Karpas-422 (cell line): ENCODE data around the gene AGAP1. TPM values are rescaled to one million over a fixed set of nuclear protein-coding genes. Genes with fewer than 3 reads are reported as not detected.

Experiments used
- DNase-seq: peaks from one replicate; pipeline ENCODE4 v3.0.0-alpha.2; 2015
- H2AFZ ChIP-seq: fragments of 200-600 bp; sonication (generic); 2 replicates; pipeline ENCODE4 v1.6.1; 2014; ENCODE audit warnings: antibody characterized with exemption, low read length, mixed read lengths
- H3K27ac ChIP-seq: fragments of 200-600 bp; sonication (generic); 2 replicates; pipeline ENCODE4 v1.5.1; 2014; ENCODE audit warnings: mild to moderate bottlenecking, low read length, moderate library complexity
- H3K27me3 ChIP-seq: fragments of 200-600 bp; sonication (generic); 2 replicates; pipeline ENCODE4 v1.6.1; 2014; ENCODE audit warnings: low read length, mixed read lengths
- H3K36me3 ChIP-seq: fragments of 200-600 bp; sonication (generic); 2 replicates; pipeline ENCODE4 v1.6.1; 2014; ENCODE audit warnings: low read length, mixed read lengths; ENCODE audit not compliant: insufficient read depth
- H3K4me1 ChIP-seq: fragments of 200-600 bp; sonication (generic); 2 replicates; pipeline ENCODE4 v1.6.1; 2014; ENCODE audit warnings: mild to moderate bottlenecking, low read length, mixed read lengths
- H3K4me2 ChIP-seq: fragments of 200-600 bp; sonication (generic); 2 replicates; pipeline ENCODE4 v1.6.1; 2014; ENCODE audit warnings: low read length, low read depth, mild to moderate bottlenecking; ENCODE audit not compliant: poor library complexity, severe bottlenecking
- H3K4me3 ChIP-seq: fragments of 200-600 bp; sonication (generic); 2 replicates; pipeline ENCODE4 v1.5.1; 2014; ENCODE audit warnings: mild to moderate bottlenecking, antibody characterized with exemption, low read length, mixed read lengths
- H3K79me2 ChIP-seq: fragments of 200-600 bp; sonication (generic); 2 replicates; pipeline ENCODE4 v1.6.1; 2014; ENCODE audit warnings: mild to moderate bottlenecking, low read length, mixed read lengths
- H3K9ac ChIP-seq: fragments of 200-600 bp; sonication (generic); 2 replicates; pipeline ENCODE4 v1.6.0; 2014; ENCODE audit warnings: low read length
- H3K9me2 ChIP-seq: fragments of 200-600 bp; sonication (generic), shearing (Covaris generic); replicated peaks from 2 replicates; pipeline ENCODE4 v1.6.0; 2014; ENCODE audit warnings: mild to moderate bottlenecking, low read length, moderate library complexity; ENCODE audit not compliant: insufficient read depth
- H3K9me3 ChIP-seq: fragments of 300-700, 200-600 bp; sonication (generic); 2 replicates; pipeline ENCODE4 v1.6.1; 2014; ENCODE audit warnings: low read length, mixed read lengths
- H4K20me1 ChIP-seq: fragments of 200-600 bp; sonication (generic); 2 replicates; pipeline ENCODE4 v1.6.1; 2014; ENCODE audit warnings: mild to moderate bottlenecking, antibody characterized with exemption, low read length, low read depth; ENCODE audit not compliant: insufficient read depth
- total RNA-seq: library from RNA; depleted of rRNA; stranded (reverse); fragments of >200 nt; shearing (Covaris generic); gene quantifications from 2 replicates; pipeline ENCODE4 v1.2.3, GENCODE V29; 2014; ENCODE audit warnings: low replicate concordance

AGAP1 gene
- total RNA-seq, 1 experiment from 2014 or later: not detected

DNA sequence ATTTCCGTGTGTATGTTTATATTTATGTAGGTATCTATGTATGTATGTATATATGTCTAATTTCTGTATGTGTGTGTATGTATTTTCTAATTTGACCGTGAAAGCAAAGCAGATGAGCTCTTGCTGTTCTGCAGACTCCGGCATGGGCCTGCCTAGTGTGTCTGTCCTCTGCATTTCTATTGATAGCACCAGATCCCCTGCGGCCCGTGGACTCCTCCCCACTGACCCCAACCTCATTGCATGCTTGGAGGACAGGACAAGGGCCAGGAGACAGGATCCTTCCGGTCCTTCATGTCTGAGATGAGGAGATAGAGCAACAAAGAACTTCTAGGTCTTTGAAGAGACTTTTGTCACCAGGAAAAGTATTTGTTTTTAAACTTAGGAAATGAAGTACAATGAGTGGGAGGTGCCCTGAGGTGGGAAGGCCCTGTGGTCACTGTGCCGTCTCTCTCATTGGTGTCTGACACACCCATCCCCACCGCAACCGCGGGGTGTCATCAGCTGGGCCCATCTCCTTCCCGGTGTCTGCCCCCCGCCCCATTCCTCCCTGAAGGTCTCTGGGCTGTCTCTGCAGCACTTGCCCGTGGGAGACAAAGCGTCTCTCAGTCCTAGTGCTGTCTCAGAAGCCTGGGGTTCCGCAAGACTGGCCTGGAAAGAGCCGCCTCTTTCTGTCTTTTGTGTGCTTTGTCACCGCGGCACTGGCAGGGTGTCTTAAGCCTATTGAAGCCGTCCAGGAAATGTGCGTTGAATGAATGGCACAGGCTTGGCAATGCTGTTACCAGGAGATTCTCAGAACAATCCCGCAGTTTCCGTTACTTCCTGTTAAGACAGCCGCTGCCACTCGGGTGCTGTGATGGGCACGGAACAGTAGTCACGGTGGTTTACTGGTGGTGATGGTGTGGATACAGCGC, 216.4 kb downstream of the AGAP1 start:
- no peak overlapping the region for H3K9ac ChIP-seq
- no peaks in the 10 kb centered on the region for H3K79me2 ChIP-seq
- no peaks in the 10 kb centered on the region for H3K9me3 ChIP-seq
- no peak overlapping the region for H3K4me2 ChIP-seq
- no peaks in the 10 kb centered on the region for H3K36me3 ChIP-seq
- H3K4me1 ChIP-seq: no peaks in the 10 kb centered on the region
- DNase-seq: no peak
- no peak overlapping the region for H3K4me3 ChIP-seq
- no peak overlapping the region for H3K27ac ChIP-seq
- no peaks in the 10 kb centered on the region for H3K9me2 ChIP-seq
- no peaks in the 10 kb centered on the region for H4K20me1 ChIP-seq
- H2AFZ ChIP-seq: no peak overlapping the region
- H3K27me3 ChIP-seq: no peaks in the 10 kb centered on the region

DNA sequence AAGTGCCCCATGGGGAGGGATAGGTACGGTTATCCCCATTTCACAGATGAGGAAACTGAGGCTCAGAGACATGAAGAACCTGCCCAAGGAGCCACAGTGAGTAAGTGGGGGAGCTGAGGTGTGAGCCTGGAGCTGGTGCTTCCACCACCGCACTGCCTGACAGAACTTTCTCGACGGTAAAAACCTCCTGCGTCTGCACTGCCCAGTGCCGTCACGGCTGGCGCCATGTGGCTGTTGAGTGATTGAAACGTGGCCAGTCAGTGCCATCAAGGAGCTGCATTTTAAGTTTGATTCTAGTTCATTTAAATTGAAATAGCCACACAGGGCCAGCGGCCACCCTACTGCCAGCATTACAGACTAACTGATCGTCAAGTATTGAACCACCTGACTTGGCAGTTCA, 217.1 kb downstream of the AGAP1 start:
- no peak overlapping the region for H3K4me2 ChIP-seq
- no peaks in the 10 kb centered on the region for H3K36me3 ChIP-seq
- H3K4me1 ChIP-seq: no peaks in the 10 kb centered on the region
- no peaks in the 10 kb centered on the region for H3K9me2 ChIP-seq
- no peak overlapping the region for H3K27ac ChIP-seq
- no peak overlapping the region for H3K4me3 ChIP-seq
- no peak overlapping the region for H2AFZ ChIP-seq
- H3K27me3 ChIP-seq: no peaks in the 10 kb centered on the region
- no peak for DNase-seq
- H3K9me3 ChIP-seq: no peaks in the 10 kb centered on the region
- no peaks in the 10 kb centered on the region for H4K20me1 ChIP-seq
- no peak overlapping the region for H3K9ac ChIP-seq
- no peaks in the 10 kb centered on the region for H3K79me2 ChIP-seq

- DNase-seq: no peak
- Histone ChIP-seq H3K79me2 (no peaks in the 10 kb centered on the region), H3K36me3 (no peaks in the 10 kb centered on the region), H3K4me2 (no peak overlapping the region), H3K9ac (no peak overlapping the region), H3K9me3 (no peaks in the 10 kb centered on the region), H3K9me2 (no peaks in the 10 kb centered on the region), H3K4me1 (no peaks in the 10 kb centered on the region), H3K27ac (no peak overlapping the region), H4K20me1 (no peaks in the 10 kb centered on the region), H2AFZ (no peak overlapping the region), H3K4me3 (no peak overlapping the region), H3K27me3 (no peaks in the 10 kb centered on the region)
Measured at GRCh38 chr2:235711527-235711926, 217.7 kb downstream of the AGAP1 start.

- Histone ChIP-seq H3K4me3 (no peak overlapping the region), H2AFZ (no peak overlapping the region), H4K20me1 (no peaks in the 10 kb centered on the region), H3K4me1 (no peaks in the 10 kb centered on the region), H3K9me2 (no peaks in the 10 kb centered on the region), H3K9me3 (no peaks in the 10 kb centered on the region), H3K9ac (no peak overlapping the region), H3K27ac (no peak overlapping the region), H3K36me3 (no peaks in the 10 kb centered on the region), H3K4me2 (no peak overlapping the region), H3K27me3 (no peaks in the 10 kb centered on the region), H3K79me2 (no peaks in the 10 kb centered on the region)
- no peak for DNase-seq
Measured at GRCh38 chr2:235712176-235712575, 218.3 kb downstream of the AGAP1 start.

- Histone ChIP-seq H3K79me2 (no peaks in the 10 kb centered on the region), H3K9ac (no peak overlapping the region), H3K27me3 (no peaks in the 10 kb centered on the region), H3K4me1 (no peaks in the 10 kb centered on the region), H3K9me3 (no peaks in the 10 kb centered on the region), H3K27ac (no peak overlapping the region), H3K36me3 (no peaks in the 10 kb centered on the region), H3K4me2 (no peak overlapping the region), H2AFZ (no peak overlapping the region), H3K4me3 (no peak overlapping the region), H3K9me2 (no peaks in the 10 kb centered on the region), H4K20me1 (no peaks in the 10 kb centered on the region)
- DNase-seq: no peak
Measured at GRCh38 chr2:235713189-235713588, 219.3 kb downstream of the AGAP1 start.

DNA sequence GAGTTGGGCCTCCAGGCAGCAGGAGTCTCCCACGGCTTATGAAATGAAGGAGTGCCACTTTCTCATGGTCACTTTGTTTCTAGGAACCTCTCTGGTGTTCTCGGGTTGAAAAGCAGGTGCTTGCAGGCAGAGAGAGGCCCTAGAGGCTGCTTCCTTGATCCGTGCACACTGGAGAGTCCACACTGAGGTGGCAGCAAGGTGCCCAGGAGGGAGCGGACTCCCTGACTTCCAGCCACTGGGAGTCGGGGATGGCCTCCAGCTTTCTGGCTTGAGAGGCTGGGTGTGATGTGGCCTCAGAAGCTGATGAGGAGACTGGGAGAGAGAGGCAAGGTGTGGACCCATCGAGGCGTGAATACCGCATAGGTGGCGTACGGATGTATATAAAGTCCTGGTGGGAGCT, 221.8 kb downstream of the AGAP1 start:
- H2AFZ ChIP-seq: no peak overlapping the region
- no peak for DNase-seq
- H3K4me2 ChIP-seq: no peak overlapping the region
- H4K20me1 ChIP-seq: no peaks in the 10 kb centered on the region
- no peaks in the 10 kb centered on the region for H3K4me1 ChIP-seq
- H3K27ac ChIP-seq: no peak overlapping the region
- no peaks in the 10 kb centered on the region for H3K79me2 ChIP-seq
- H3K9me2 ChIP-seq: no peaks in the 10 kb centered on the region
- no peaks in the 10 kb centered on the region for H3K36me3 ChIP-seq
- no peaks in the 10 kb centered on the region for H3K27me3 ChIP-seq
- no peaks in the 10 kb centered on the region for H3K9me3 ChIP-seq
- H3K9ac ChIP-seq: no peak overlapping the region
- H3K4me3 ChIP-seq: no peak overlapping the region

GRCh38 chr2:235716875-235717496, 223.1 kb downstream of the AGAP1 start:
- H3K27me3 ChIP-seq: no peaks in the 10 kb centered on the region

DNA sequence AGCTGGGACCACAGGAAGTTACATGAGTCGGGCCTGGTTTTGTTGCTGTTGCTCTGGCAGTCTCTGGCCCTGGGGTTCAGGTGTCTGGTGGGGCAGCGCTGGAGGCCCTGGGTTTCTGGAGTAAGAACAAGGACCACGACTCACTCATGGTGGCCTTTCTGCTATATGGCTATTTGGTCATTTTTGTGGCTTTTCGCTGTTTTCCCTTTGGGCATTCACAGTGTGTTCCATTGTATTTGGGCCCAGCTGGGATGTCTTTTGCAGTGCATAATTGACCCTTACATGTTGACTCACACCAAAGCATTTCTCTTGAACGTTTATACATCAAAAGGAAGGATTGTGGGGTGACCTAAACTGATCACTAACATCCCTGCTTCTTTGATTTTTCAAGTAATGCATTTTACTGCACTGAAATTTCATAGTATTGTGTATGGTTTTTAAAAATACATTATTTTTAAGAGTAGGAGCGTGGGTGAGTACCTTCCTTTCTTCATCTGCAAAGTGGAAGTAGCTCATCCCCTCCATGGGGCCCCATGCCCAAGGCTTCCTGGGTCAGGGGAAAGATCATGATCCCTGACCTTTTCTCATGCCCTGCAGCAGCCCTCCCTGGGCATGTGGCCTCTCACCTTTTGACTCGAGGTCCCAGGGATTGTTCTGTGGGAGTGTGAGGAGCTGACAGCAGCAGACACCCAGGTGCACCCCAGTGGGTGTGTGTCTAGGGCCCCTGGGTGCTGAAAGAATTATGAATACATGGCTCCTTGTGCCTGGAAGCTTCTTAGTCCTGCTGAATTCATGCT, 225.5 kb downstream of the AGAP1 start:
- no peaks in the 10 kb centered on the region for H3K4me1 ChIP-seq
- no peaks in the 10 kb centered on the region for H3K36me3 ChIP-seq
- H3K9me2 ChIP-seq: no peaks in the 10 kb centered on the region
- H3K79me2 ChIP-seq: no peaks in the 10 kb centered on the region
- H3K27ac ChIP-seq: no peak overlapping the region
- no peaks in the 10 kb centered on the region for H3K27me3 ChIP-seq
- H3K4me2 ChIP-seq: no peak overlapping the region
- H3K9ac ChIP-seq: no peak overlapping the region
- H3K9me3 ChIP-seq: no peaks in the 10 kb centered on the region
- H4K20me1 ChIP-seq: no peaks in the 10 kb centered on the region
- no peak overlapping the region for H3K4me3 ChIP-seq
- no peak overlapping the region for H2AFZ ChIP-seq
- DNase-seq: no peak

More at GRCh38 chr2:235716875-235717496, 223.1 kb downstream of the AGAP1 start:
- Histone ChIP-seq H3K36me3 (no peaks in the 10 kb centered on the region), H3K4me1 (no peaks in the 10 kb centered on the region), H3K79me2 (no peaks in the 10 kb centered on the region), H3K4me3 (no peak overlapping the region), H3K27ac (no peak overlapping the region), H2AFZ (no peak overlapping the region), H4K20me1 (no peaks in the 10 kb centered on the region), H3K4me2 (no peak overlapping the region), H3K9ac (no peak overlapping the region), H3K9me3 (no peaks in the 10 kb centered on the region), H3K9me2 (no peaks in the 10 kb centered on the region)
- no peak for DNase-seq
